Endothelial cell of umbilical vein (primary cell): ENCODE measurements around the gene KCNQ1OT1. TPM values are rescaled to one million over a fixed set of nuclear protein-coding genes. Genes with fewer than 3 reads are reported as not detected.

Source experiments
- BruUV-seq: library from RNA; stranded (reverse); fragments of 400-500 nt; replicated peaks from 2 replicates; lab custom pipeline; 2021; lab: Mats Ljungman, UMichigan
- CTCF ChIA-PET: fragments of 300-600, 350-600 bp; sonication (Branson Sonifier 250); formaldehyde crosslinking; loops from one replicate; lab custom pipeline; 2021; ENCODE audit warnings: antibody characterized with exemption, inconsistent platforms; lab: Charles Lee
- POLR2A ChIA-PET: fragments of 300-600, 350-600 bp; sonication (Branson Sonifier 250); formaldehyde crosslinking; loops from one replicate; lab custom pipeline; 2021; ENCODE audit warnings: antibody characterized with exemption, inconsistent platforms; lab: Charles Lee
- DNase-seq: peaks from one replicate; pipeline ENCODE4 v3.0.0-alpha.2; 2011; ENCODE audit warnings: low read depth, low spot score
- FAIRE-seq: peaks from 2 replicates; lab custom pipeline; 2011; peaks lifted over from hg19 to GRCh38; lab: Jason Lieb, UNC
- H2AFZ ChIP-seq: 2 replicates; pipeline ENCODE4 v1.6.0; 2012; ENCODE audit warnings: low read depth, low read length, control low read depth, inconsistent platforms
- H3K27ac ChIP-seq: 2 replicates; pipeline ENCODE4 v1.5.1; 2011; ENCODE audit warnings: low read depth, mild to moderate bottlenecking, control low read depth, low read length, moderate library complexity; ENCODE audit not compliant: insufficient read depth
- H3K27me3 ChIP-seq, 2 experiments: 2 replicates each; pipeline versions ENCODE4 v1.6.0 to v1.6.1; 2011; ENCODE audit warnings: low read length in 2 of 2, mixed read lengths in 1 of 2; ENCODE audit not compliant: control insufficient read depth in 2 of 2, insufficient read depth in 2 of 2
- H3K36me3 ChIP-seq, 2 experiments: 2 replicates in 1 of 2; 3 replicates in 1 of 2; pipeline ENCODE4 v1.5.1; 2011; ENCODE audit warnings: low read length in 2 of 2, mild to moderate bottlenecking in 1 of 2, moderate library complexity in 1 of 2; ENCODE audit not compliant: control insufficient read depth in 2 of 2, insufficient read depth in 2 of 2; ENCODE audit errors: extremely low read depth in 1 of 2
- H3K4me1 ChIP-seq: 3 replicates; pipeline ENCODE4 v1.5.1; 2011; ENCODE audit warnings: mild to moderate bottlenecking, low read length; ENCODE audit not compliant: control insufficient read depth, insufficient read depth; ENCODE audit errors: extremely low read depth
- H3K4me2 ChIP-seq: 2 replicates; pipeline ENCODE4 v1.6.1; 2011; ENCODE audit warnings: low read length, control low read depth, mixed read lengths; ENCODE audit not compliant: insufficient read depth
- H3K4me3 ChIP-seq, 3 experiments: fragments of 200-600 bp in 1 of 3; sonication (generic), shearing (Covaris generic) in 1 of 3; replicated peaks in 1 of 3; 2 replicates each; pipeline ENCODE4 v1.5.1; 2011 to 2016; ENCODE audit warnings: control low read depth in 3 of 3, low read length in 3 of 3, mild to moderate bottlenecking in 2 of 3, inconsistent platforms in 1 of 3, low read depth in 1 of 3, moderate library complexity in 1 of 3; ENCODE audit not compliant: insufficient read depth in 1 of 3
- H3K79me2 ChIP-seq: 2 replicates; pipeline ENCODE4 v1.6.0; 2012; ENCODE audit warnings: low read length, inconsistent platforms; ENCODE audit not compliant: control insufficient read depth, insufficient read depth
- H3K9ac ChIP-seq: replicated peaks from 2 replicates; pipeline ENCODE3; 2011; ENCODE audit warnings: low read length, control low read depth; ENCODE audit not compliant: insufficient read depth; ENCODE audit errors: extremely low read depth
- H3K9me1 ChIP-seq: replicated peaks from 3 replicates; pipeline ENCODE4 v1.6.0; 2011; ENCODE audit warnings: mild to moderate bottlenecking, low read length; ENCODE audit not compliant: control insufficient read depth, insufficient read depth; ENCODE audit errors: extremely low read depth
- H3K9me3 ChIP-seq: replicated peaks from 2 replicates; pipeline ENCODE4 v1.5.1; 2012; ENCODE audit warnings: low read length, inconsistent platforms; ENCODE audit not compliant: control insufficient read depth, insufficient read depth
- H4K20me1 ChIP-seq: replicated peaks from 2 replicates; pipeline ENCODE3; 2011; ENCODE audit warnings: mild to moderate bottlenecking, low read length; ENCODE audit not compliant: control insufficient read depth, insufficient read depth; ENCODE audit errors: extremely low read depth
- EZH2 ChIP-seq: IDR thresholded peaks from 2 replicates; pipeline ENCODE4 v1.6.1; 2012; ENCODE audit warnings: borderline replicate concordance, low read depth, mild to moderate bottlenecking, moderate library complexity, low read length, inconsistent platforms; ENCODE audit not compliant: severe bottlenecking
- FOS ChIP-seq: IDR thresholded peaks from 2 replicates; pipeline ENCODE4 v1.6.1; 2011; ENCODE audit warnings: mild to moderate bottlenecking, low read length, moderate library complexity, borderline replicate concordance; ENCODE audit not compliant: insufficient read depth
- GATA2 ChIP-seq: IDR thresholded peaks from 2 replicates; pipeline ENCODE4 v1.7.0; 2011; ENCODE audit warnings: low read depth, mild to moderate bottlenecking, moderate library complexity, mixed read lengths, low read length; ENCODE audit not compliant: insufficient read length, insufficient read depth
- JUN ChIP-seq: IDR thresholded peaks from 2 replicates; pipeline ENCODE4 v1.6.1; 2011; ENCODE audit warnings: borderline replicate concordance, low read depth; ENCODE audit not compliant: insufficient read length, insufficient read depth
- MYC ChIP-seq: IDR thresholded peaks from one replicate; pipeline ENCODE4 v1.6.1; 2011; ENCODE audit warnings: mild to moderate bottlenecking, low read depth, low read length
- POLR2A ChIP-seq: IDR thresholded peaks from 2 replicates; pipeline ENCODE4 v1.6.1; 2012; ENCODE audit warnings: low read depth, mild to moderate bottlenecking, control low read depth, low read length
- POLR2AphosphoS5 ChIP-seq: IDR thresholded peaks from 2 replicates; pipeline ENCODE4 v1.6.1; 2012; ENCODE audit warnings: low read depth, mild to moderate bottlenecking, control low read depth, low read length, moderate library complexity; ENCODE audit not compliant: insufficient read depth
- dilution Hi-C: fragments of 300-500 bp; cut with MboI; formaldehyde crosslinking; loops from one replicate; pipeline ENCODE4 v1.15.0; 2019; ENCODE audit warnings: low sequenced_read_pairs; ENCODE audit not compliant: extremely low pct_ligation_motif_present
- intact Hi-C: fragments of 100-400 bp; cut with micrococcal nuclease; formaldehyde crosslinking; loops from one replicate; pipeline ENCODE4 v1.10.0; 2022
- polyA plus RNA-seq, 4 experiments: library from polyadenylated mRNA; depleted of rRNA in 3 of 4; stranded (reverse) in 3 of 4; unstranded in 1 of 4; fragments of >200 nt; gene quantifications; 2 replicates each; pipeline versions ENCODE4 v1.2.1 to v1.2.3, GENCODE V29; 2011 to 2012; ENCODE audit warnings: missing spikeins in 1 of 4
- total RNA-seq: library from RNA; stranded (reverse); gene quantifications from 2 replicates; pipeline ENCODE4 v1.2.3, GENCODE V29; 2021
- TF ChIP-seq, protein P1 (sequence below), 2 donors: IDR thresholded peaks; 1 replicate in 1 of 2; 2 replicates in 1 of 2; pipeline ENCODE4 v1.5.1; 2011; ENCODE audit warnings: low read length in 2 of 2, mild to moderate bottlenecking in 2 of 2, moderate library complexity in 2 of 2, control low read depth in 1 of 2, inconsistent platforms in 1 of 2, low read depth in 1 of 2; ENCODE audit not compliant: insufficient read depth in 1 of 2; ENCODE audit errors: extremely low read depth in 1 of 2
- TF ChIP-seq, protein P2 (sequence below): IDR thresholded peaks from 2 replicates; pipeline ENCODE4 v1.6.1; 2011; ENCODE audit not compliant: insufficient read depth, insufficient read length

KCNQ1OT1 gene
- total and polyA plus RNA-seq, 2 donors (not counting 3 experiments of a cell fraction or from before 2014, with no cell fraction given) = 0.11 to 1.8 TPM

DNA sequence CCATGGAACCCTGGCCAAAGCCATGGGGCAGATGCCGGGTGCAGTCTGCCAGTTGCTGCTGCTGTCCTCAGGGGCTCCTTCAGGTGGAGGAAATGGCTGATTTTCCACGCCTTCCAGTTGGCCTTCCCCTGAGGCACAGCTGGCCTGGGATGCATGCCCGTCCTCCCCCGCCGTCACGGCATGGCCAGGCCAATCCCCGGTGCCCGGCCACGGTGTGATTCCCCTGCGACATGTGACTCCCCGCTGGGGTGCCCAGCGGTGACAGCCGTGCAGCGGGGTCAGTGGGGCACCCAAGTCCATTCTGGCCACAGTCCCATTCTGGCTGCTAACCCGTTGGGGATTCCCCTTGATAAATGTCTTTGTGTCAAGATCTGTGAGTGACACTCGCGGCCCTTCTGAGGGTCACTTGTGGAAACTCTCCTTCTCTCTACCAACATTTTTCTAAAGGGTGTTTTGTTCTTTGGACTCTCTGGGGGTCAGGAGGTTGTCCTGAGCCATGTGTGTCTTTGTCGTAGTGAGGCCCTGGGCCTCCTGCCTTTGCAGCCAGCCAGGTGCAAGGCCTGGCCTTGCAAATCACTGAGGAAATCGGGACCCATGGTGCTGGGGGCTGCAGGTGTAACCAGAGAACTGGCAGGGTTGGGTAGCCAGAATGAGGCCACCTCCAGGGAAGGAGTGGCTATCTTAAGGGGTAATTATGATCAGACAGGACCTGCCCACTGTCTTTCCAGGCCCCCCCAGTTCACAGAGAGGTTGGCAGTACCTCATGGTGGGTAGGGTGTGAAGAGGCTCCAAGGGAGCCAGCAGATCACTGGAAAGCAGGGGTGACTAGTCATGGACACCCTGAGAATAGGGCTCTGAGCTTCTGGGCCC is 37.1 kb downstream of the KCNQ1OT1 start:
- TF ChIP-seq POLR2A = no peak
- TF ChIP-seq FOS = no peak
- TF ChIP-seq MYC = no peak
- TF ChIP-seq, protein P1, sequence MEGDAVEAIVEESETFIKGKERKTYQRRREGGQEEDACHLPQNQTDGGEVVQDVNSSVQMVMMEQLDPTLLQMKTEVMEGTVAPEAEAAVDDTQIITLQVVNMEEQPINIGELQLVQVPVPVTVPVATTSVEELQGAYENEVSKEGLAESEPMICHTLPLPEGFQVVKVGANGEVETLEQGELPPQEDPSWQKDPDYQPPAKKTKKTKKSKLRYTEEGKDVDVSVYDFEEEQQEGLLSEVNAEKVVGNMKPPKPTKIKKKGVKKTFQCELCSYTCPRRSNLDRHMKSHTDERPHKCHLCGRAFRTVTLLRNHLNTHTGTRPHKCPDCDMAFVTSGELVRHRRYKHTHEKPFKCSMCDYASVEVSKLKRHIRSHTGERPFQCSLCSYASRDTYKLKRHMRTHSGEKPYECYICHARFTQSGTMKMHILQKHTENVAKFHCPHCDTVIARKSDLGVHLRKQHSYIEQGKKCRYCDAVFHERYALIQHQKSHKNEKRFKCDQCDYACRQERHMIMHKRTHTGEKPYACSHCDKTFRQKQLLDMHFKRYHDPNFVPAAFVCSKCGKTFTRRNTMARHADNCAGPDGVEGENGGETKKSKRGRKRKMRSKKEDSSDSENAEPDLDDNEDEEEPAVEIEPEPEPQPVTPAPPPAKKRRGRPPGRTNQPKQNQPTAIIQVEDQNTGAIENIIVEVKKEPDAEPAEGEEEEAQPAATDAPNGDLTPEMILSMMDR (IDR thresholded peaks at IDR 0.05; ENCODE audit: extremely low read depth in 1 of 2, insufficient read depth in 1 of 2, low read depth in 1 of 2, low read length in 2 of 2) = no peak
- Histone ChIP-seq H3K27me3 (no peaks in the 10 kb centered on the region), H3K27ac (no peak overlapping the region), H2AFZ (no peak overlapping the region), H3K79me2 (no peaks in the 10 kb centered on the region), H3K9me3 (peaks cover 4% of the 10 kb centered on the region), H3K4me2 (no peak overlapping the region), H3K4me1 (no peaks in the 10 kb centered on the region), H3K36me3 (no peaks in the 10 kb centered on the region), H3K9ac (no peak overlapping the region), H3K9me1 (no peaks in the 10 kb centered on the region), H3K4me3 (no peak overlapping the region), H4K20me1 (no peaks in the 10 kb centered on the region)
- FAIRE-seq (no peak), DNase-seq (no peak)
- ChIA-PET POLR2A (no interaction called here), CTCF (no interaction called here)
- dilution Hi-C loops = no loop called here
- intact Hi-C loops = no loop called here
- no TSS peak for BruUV-seq

DNA sequence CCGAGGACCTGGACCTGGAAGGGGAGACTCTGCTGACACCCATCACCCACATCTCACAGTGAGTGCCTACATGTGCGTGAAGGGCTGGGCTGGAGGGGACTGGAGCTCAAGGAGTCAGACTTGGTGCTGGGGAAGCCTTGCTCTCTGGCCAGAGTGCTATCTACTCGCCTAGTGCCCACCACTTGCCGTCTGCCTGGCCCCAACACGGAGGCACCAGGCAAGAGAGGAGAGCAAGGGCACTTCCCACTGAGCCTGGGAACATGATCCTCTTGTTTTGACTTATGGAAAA is 37.8 kb downstream of the KCNQ1OT1 start:
- no peaks in the 10 kb centered on the region for H3K9me1 ChIP-seq
- no peaks in the 10 kb centered on the region for H3K79me2 ChIP-seq
- H3K27me3 ChIP-seq = no peaks in the 10 kb centered on the region
- intact Hi-C loops = no loop called here
- H3K27ac ChIP-seq = no peak overlapping the region
- dilution Hi-C loops = no loop called here
- H3K36me3 ChIP-seq = no peaks in the 10 kb centered on the region
- H2AFZ ChIP-seq = no peak overlapping the region
- BruUV-seq = no TSS peak
- ChIA-PET CTCF (no interaction called here), POLR2A (no interaction called here)
- H3K4me2 ChIP-seq = no peak overlapping the region
- H3K9me3 ChIP-seq = peaks cover 4% of the 10 kb centered on the region
- no peak overlapping the region for H3K9ac ChIP-seq
- H3K4me3 ChIP-seq = no peak overlapping the region
- TF ChIP-seq MYC = no peak
- TF ChIP-seq POLR2AphosphoS5 = no peak
- TF ChIP-seq, protein P2, sequence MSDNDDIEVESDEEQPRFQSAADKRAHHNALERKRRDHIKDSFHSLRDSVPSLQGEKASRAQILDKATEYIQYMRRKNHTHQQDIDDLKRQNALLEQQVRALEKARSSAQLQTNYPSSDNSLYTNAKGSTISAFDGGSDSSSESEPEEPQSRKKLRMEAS = no peak
- no peak for TF ChIP-seq FOS
- TF ChIP-seq POLR2A = no peak
- TF ChIP-seq GATA2 = no peak
- TF ChIP-seq, protein P1 (IDR thresholded peaks at IDR 0.05; ENCODE audit: extremely low read depth in 1 of 2, insufficient read depth in 1 of 2, low read depth in 1 of 2, low read length in 2 of 2) = no peak
- TF ChIP-seq JUN = no peak
- no peak for TF ChIP-seq EZH2
- H3K4me1 ChIP-seq = no peaks in the 10 kb centered on the region
- no peak for DNase-seq
- no peak for FAIRE-seq
- H4K20me1 ChIP-seq = no peaks in the 10 kb centered on the region
